HCT116 (cell line): ENCODE results near the gene CDC42EP5.

Source experiments
- CEBPB ChIP-seq: IDR thresholded peaks from 2 replicates; pipeline ENCODE4 v1.6.1; 2012; ENCODE audit warnings: low read depth
- EZH2 ChIP-seq: fragments of 200-600 bp; sonication (generic); IDR thresholded peaks from 2 replicates; pipeline ENCODE4 v1.6.1; 2017; ENCODE audit warnings: antibody characterized with exemption, mixed run types
- JUND ChIP-seq: IDR thresholded peaks from 2 replicates; pipeline ENCODE4 v1.6.1; 2012
- POLR2A ChIP-seq: IDR thresholded peaks from 2 replicates; pipeline ENCODE4 v1.7.0; 2011; ENCODE audit warnings: borderline replicate concordance; ENCODE audit not compliant: insufficient read depth, insufficient read length; ENCODE audit errors: extremely low read depth
- POLR2AphosphoS5 ChIP-seq: IDR thresholded peaks from 2 replicates; pipeline ENCODE4 v1.6.1; 2011; ENCODE audit warnings: mild to moderate bottlenecking, low read depth, low read length, moderate library complexity
- TF ChIP-seq, protein P1 (sequence below), 3 experiments: fragments of 200-600 bp in 1 of 3; sonication (generic) in 1 of 3; IDR thresholded peaks in 2 of 3; conservative IDR thresholded peaks in 1 of 3; 2 replicates each; pipeline ENCODE4 v1.5.1; 2012 to 2017; ENCODE audit warnings: low read depth in 2 of 3, low read length in 2 of 3, antibody characterized with exemption in 1 of 3, borderline replicate concordance in 1 of 3, control low read depth in 1 of 3, mild to moderate bottlenecking in 1 of 3, mixed read lengths in 1 of 3, mixed run types in 1 of 3, moderate library complexity in 1 of 3; ENCODE audit not compliant: insufficient read depth in 1 of 3
- TF ChIP-seq, protein P2 (sequence below): IDR thresholded peaks from 2 replicates; pipeline ENCODE4 v1.6.1; 2012; ENCODE audit warnings: low read depth

DNA sequence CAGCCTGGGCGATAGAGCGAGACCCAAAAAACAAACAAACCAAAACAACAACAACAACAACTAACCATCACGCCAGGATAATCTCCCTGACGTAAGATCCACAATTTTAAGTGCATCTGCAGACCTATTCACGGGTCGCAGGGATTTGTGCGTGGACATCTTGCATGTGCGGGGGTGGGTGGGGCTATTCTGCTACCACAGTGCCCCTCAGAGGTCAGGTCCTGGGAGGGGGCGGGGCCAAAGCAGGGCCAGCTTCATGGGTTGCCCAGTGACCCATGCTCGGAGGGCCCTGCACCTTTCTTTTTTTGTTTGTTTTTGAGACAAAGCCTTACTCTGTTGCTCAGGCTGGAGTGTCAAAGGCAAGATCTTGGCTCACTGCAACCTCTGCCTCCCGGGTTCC is 2.6 kb upstream of the CDC42EP5 start:
- TF ChIP-seq EZH2: no peak
- TF ChIP-seq CEBPB: no peak
- TF ChIP-seq, protein P1, sequence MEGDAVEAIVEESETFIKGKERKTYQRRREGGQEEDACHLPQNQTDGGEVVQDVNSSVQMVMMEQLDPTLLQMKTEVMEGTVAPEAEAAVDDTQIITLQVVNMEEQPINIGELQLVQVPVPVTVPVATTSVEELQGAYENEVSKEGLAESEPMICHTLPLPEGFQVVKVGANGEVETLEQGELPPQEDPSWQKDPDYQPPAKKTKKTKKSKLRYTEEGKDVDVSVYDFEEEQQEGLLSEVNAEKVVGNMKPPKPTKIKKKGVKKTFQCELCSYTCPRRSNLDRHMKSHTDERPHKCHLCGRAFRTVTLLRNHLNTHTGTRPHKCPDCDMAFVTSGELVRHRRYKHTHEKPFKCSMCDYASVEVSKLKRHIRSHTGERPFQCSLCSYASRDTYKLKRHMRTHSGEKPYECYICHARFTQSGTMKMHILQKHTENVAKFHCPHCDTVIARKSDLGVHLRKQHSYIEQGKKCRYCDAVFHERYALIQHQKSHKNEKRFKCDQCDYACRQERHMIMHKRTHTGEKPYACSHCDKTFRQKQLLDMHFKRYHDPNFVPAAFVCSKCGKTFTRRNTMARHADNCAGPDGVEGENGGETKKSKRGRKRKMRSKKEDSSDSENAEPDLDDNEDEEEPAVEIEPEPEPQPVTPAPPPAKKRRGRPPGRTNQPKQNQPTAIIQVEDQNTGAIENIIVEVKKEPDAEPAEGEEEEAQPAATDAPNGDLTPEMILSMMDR (IDR thresholded peaks at IDR 0.05 in 2 of 3, conservative IDR thresholded peaks at IDR 0.05 in 1 of 3; ENCODE audit: borderline replicate concordance in 1 of 3, insufficient read depth in 1 of 3, low read depth in 2 of 3, low read length in 2 of 3): no peak
- no peak for TF ChIP-seq POLR2A
- TF ChIP-seq JUND: no peak
- TF ChIP-seq, protein P2, sequence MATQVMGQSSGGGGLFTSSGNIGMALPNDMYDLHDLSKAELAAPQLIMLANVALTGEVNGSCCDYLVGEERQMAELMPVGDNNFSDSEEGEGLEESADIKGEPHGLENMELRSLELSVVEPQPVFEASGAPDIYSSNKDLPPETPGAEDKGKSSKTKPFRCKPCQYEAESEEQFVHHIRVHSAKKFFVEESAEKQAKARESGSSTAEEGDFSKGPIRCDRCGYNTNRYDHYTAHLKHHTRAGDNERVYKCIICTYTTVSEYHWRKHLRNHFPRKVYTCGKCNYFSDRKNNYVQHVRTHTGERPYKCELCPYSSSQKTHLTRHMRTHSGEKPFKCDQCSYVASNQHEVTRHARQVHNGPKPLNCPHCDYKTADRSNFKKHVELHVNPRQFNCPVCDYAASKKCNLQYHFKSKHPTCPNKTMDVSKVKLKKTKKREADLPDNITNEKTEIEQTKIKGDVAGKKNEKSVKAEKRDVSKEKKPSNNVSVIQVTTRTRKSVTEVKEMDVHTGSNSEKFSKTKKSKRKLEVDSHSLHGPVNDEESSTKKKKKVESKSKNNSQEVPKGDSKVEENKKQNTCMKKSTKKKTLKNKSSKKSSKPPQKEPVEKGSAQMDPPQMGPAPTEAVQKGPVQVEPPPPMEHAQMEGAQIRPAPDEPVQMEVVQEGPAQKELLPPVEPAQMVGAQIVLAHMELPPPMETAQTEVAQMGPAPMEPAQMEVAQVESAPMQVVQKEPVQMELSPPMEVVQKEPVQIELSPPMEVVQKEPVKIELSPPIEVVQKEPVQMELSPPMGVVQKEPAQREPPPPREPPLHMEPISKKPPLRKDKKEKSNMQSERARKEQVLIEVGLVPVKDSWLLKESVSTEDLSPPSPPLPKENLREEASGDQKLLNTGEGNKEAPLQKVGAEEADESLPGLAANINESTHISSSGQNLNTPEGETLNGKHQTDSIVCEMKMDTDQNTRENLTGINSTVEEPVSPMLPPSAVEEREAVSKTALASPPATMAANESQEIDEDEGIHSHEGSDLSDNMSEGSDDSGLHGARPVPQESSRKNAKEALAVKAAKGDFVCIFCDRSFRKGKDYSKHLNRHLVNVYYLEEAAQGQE: no peak
- TF ChIP-seq POLR2AphosphoS5: no peak
